RWPE1 (cell line): ENCODE results near the gene UAP1.

Experiments
- CTCF ChIA-PET: fragments of 350-600 bp; sonication (Branson Sonifier 250); formaldehyde crosslinking; extraction: SDS; loops from one replicate; lab custom pipeline; 2021; lab: Yijun Ruan, JAX
- POLR2A ChIA-PET: fragments of 400-600 bp; formaldehyde crosslinking; extraction: SDS; loops from one replicate; lab custom pipeline; 2020; ENCODE audit warnings: antibody characterized with exemption; ENCODE audit not compliant: low non-redundant PET; lab: Yijun Ruan, JAX
- DNase-seq: peaks from one replicate; pipeline ENCODE4 v3.0.0; 2012; ENCODE audit warnings: low spot score
- H3K27ac ChIP-seq: fragments of 450-650 bp; 2 replicates; pipeline ENCODE4 v1.5.1; 2017
- TF ChIP-seq, protein P1 (sequence below): fragments of 450-650 bp; conservative IDR thresholded peaks from 2 replicates; pipeline ENCODE4 v1.5.1; 2017; ENCODE audit warnings: low read depth, mild to moderate bottlenecking

The UAP1 gene

DNA sequence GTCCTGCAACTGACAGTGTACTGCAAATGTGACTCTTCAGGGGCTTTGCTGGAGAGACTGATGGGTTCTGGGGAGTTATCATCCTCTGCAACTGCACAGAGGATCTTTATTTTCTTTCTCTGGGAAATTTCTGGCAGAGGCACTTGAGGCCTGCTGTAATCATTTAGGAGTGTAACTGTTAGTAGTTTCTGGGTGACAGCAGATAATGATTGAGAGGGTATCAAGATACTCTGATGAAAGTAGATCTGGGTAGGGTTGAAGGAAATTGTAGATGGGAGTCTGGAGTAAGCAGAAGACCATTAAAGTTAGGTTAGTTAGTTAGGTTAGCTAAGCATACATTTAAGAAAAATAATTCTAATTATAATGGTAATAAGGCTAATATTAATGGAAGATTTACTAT is 59.7 kb downstream of the UAP1 start:
- H3K27ac ChIP-seq, result no peak overlapping the region
- POLR2A ChIA-PET, result no interaction called here
- CTCF ChIA-PET, result no interaction called here
- TF ChIP-seq, protein P1, sequence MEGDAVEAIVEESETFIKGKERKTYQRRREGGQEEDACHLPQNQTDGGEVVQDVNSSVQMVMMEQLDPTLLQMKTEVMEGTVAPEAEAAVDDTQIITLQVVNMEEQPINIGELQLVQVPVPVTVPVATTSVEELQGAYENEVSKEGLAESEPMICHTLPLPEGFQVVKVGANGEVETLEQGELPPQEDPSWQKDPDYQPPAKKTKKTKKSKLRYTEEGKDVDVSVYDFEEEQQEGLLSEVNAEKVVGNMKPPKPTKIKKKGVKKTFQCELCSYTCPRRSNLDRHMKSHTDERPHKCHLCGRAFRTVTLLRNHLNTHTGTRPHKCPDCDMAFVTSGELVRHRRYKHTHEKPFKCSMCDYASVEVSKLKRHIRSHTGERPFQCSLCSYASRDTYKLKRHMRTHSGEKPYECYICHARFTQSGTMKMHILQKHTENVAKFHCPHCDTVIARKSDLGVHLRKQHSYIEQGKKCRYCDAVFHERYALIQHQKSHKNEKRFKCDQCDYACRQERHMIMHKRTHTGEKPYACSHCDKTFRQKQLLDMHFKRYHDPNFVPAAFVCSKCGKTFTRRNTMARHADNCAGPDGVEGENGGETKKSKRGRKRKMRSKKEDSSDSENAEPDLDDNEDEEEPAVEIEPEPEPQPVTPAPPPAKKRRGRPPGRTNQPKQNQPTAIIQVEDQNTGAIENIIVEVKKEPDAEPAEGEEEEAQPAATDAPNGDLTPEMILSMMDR, result no peak
- no peak for DNase-seq

DNA sequence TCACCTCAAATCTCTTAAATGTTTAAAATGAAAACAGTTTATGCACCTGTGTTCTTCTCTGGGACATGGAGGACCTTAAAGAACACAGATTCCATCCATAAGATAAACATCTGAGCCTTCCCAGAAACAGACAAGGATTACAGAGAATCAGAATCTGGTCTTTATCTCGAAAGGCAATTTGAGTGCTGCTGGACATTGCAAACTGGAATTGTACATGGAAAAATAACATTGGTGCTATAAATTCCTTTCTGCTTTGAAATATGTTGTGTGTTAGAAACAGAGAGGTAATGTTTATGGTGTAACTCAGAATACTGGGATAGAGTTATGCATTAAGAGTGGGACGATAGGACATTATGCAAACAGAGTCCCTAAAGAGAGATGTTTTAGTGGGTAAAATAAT is 64.2 kb downstream of the UAP1 start:
- no peak overlapping the region for H3K27ac ChIP-seq
- CTCF ChIA-PET, result no interaction called here
- TF ChIP-seq, protein P1, result no peak
- POLR2A ChIA-PET, result no interaction called here
- no peak for DNase-seq

DNA sequence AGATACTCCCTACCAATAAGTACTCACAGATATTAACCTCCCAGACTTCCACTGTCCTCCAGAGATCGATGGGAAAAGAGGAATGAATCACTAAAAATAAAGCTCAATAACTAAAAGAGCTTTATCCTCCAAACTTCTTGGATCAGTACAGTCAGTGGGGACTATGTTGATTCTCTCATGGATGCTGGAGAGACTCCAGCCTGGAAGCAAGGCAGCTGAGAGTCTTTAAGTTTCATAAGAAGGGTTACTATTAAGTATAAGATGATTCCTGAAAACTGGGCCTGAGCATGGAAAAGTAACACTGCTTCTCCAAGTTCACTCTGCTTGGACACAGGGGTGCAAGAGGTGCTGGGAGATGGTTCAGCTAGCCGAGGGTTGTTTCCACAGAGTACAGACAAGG is 64.6 kb downstream of the UAP1 start:
- TF ChIP-seq, protein P1, result no peak
- H3K27ac ChIP-seq, result no peak overlapping the region
- ChIA-PET CTCF (no interaction called here), POLR2A (no interaction called here)
- DNase-seq, result no peak

DNA sequence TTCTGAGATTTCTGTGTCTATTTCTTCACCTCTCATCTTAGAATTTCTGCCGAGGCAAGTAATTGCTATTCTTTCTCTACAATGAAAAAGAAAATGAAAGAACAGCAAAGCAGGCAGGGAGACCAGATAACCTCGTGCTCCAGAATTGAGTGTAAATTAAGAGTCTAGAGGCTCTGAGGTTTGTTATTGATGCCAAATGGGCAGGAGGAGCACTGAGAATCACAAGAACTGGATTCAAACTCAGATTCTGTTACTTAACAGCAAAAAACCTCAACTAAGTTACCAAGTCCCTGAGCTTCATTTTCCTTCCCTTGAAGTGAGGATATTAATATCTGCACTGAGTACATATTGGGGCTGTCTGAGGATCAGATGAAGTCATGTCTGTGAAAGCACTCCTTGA is 65.2 kb downstream of the UAP1 start:
- POLR2A ChIA-PET, result no interaction called here
- DNase-seq, result no peak
- CTCF ChIA-PET, result no interaction called here
- TF ChIP-seq, protein P1, result no peak
- H3K27ac ChIP-seq, result no peak overlapping the region

DNA sequence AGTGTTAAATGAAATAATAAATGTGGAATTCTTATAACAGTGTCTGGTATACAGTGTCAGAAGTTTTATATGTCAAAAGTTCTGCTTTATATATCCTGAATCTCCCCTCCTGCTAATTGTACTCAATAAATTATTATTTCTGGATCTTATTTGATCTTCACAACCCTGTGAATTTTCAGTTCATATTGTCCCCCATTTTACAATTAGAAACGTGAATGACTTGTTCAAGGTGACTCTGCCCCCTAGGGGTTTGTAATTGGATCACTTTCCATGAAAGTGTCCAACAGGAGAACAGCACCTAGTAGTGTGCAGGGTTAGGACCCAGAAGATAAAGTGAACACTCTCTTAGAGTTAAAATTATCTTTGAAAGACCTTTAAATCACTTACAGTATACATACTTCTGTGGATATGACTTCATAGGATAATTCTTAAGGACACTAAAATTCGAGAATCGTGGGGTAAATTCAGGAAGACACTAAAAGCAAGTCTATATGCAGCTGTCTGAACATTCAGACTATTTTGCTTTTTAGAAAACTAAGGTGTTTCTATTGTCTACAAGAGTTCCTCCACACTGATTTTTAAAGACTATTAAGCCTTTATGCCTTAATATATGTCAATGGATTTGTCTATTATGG is 66.3 kb downstream of the UAP1 start:
- POLR2A ChIA-PET, result no interaction called here
- H3K27ac ChIP-seq, result no peak overlapping the region
- TF ChIP-seq, protein P1, result peak; percentile 40
- peak; percentile 12 for DNase-seq
- CTCF ChIA-PET, result interaction anchor here (0.6 to 1.5 kb wide), 2 partner anchors 15 to 27 kb away, joined by 3 to 4 read pairs; no protein-coding TSS in a partner anchor

DNA sequence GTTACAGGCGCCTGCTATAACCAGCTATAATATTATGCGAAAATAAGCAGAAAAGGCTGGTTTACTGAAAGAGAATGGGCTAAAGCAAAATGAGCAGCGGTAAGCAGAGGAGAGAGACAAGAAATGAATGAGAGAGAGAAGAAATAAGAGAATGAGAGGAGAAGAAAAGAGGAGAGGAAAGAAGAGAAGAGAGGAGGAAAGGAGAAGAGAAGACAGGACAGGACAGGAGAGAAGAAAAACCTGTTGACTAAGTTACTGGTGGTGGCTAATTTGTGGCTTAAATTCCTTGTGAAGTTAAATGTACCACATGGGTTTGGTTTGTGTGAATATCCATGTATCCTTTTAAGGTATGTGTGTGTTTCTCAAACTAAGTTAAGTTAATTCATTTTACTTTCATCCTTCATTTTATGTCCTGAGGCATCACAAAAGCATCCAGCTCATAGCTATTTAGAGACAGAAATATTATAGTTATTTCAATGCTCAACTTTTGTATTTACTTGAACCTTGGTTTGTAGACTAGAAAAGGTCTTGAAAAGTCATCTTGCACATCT is 67.6 kb downstream of the UAP1 start:
- TF ChIP-seq, protein P1, result no peak
- CTCF ChIA-PET, result interaction anchor here (0.6 to 1.5 kb wide), 2 partner anchors 16 to 670 kb away, joined by 3 to 4 read pairs; no protein-coding TSS in a partner anchor
- H3K27ac ChIP-seq, result no peak overlapping the region
- POLR2A ChIA-PET, result no interaction called here
- no peak for DNase-seq
